ENCODE measurements around the gene ACAA2.

Gene ACAA2

GRCh38 chr18:49742316-49743116 lies 70.8 kb downstream of the ACAA2 start:
- DNase-seq (ENCODE audit: low read depth in 2 of 2) = no peak

- DNase-seq (ENCODE audit: low read depth in 2 of 2) = no peak
Observed at GRCh38 chr18:49739275-49739674, 74.1 kb downstream of the ACAA2 start.

GRCh38 chr18:49738721-49739120 lies 74.6 kb downstream of the ACAA2 start:
- no peak for DNase-seq (ENCODE audit: low read depth in 2 of 2)

GRCh38 chr18:49734836-49735235 lies 78.5 kb downstream of the ACAA2 start:
- DNase-seq (ENCODE audit: low read depth in 2 of 2) = no peak

GRCh38 chr18:49733896-49734585 lies 79.3 kb downstream of the ACAA2 start:
- no peak for DNase-seq (ENCODE audit: low read depth in 2 of 2)

GRCh38 chr18:49733321-49733720 lies 80.0 kb downstream of the ACAA2 start:
- no peak for DNase-seq (ENCODE audit: low read depth in 2 of 2)

All from activated CD8-positive, alpha-beta memory T cell treated with anti-CD3 and anti-CD28 coated beads for 4 hours (primary cell).